Measurements from ENCODE around the gene MIOS.
"Not testable (repeated sequence)": the region's sequence is repeated elsewhere in the genome, so short reads cannot be mapped to it uniquely, and the experiment has no call there.

MIOS gene

DNA sequence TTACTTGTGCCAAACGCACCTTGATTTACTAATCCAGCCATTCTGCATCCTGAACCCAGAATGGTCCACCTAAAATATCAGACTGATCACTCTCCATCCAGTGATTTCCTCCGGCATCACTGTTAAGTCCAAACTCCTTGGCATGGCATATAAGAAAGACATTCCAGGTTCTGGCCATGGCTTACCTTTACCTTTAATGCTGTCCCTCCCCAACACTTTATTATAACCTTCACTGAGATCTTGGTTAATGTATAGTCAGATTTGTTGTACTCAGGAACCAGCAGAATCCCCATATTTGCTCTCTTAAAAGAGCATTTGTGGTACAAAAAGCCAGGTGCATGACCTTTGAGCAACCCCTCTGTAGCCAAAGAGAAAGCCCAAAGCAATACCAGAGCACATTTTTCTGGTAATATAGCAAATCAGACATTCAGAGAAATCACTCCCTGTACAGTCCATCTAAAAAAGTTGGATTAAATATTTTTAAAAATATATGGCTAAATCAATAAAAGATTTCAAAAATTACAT lies 84.1 kb downstream of the MIOS start:
- no peak for DNase-seq

- DNase-seq, result no peak
Measured at GRCh38 chr7:7651479-7651878, 84.8 kb downstream of the MIOS start.

DNA sequence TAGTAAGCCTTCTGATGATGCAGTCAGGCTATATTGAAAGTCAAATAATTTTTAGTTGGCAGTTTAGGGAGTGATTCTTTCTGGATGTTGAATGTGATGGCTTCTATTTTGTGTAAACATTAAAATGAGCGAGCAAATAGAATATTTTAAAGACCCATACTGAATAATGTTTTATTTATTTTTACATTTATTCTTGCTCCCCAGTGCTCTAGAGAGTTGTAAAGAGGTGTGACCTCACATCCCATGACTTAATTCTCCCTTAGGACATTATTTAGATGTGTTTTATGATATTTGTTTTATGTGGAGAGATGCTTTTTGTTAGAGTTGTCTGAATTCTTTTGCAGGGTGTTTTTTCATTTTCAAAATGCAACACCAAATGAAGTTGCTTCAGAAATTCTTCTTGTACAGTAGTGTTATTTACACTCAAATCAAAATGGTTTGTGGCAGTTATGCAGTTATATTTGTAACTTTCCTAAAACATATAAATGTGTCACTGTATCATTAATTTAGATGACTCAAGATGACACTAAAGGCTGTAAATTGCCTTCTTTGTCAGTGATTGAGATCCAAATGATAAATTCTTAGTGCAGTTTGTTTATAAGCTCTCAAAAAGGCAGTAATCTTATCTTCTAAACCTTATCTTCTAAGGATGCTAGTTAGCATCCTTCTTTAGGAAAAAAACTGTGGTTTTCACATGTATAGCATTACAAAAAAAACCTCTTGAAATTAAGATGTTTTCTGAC lies 86.3 kb downstream of the MIOS start:
- DNase-seq, result no peak

DNA sequence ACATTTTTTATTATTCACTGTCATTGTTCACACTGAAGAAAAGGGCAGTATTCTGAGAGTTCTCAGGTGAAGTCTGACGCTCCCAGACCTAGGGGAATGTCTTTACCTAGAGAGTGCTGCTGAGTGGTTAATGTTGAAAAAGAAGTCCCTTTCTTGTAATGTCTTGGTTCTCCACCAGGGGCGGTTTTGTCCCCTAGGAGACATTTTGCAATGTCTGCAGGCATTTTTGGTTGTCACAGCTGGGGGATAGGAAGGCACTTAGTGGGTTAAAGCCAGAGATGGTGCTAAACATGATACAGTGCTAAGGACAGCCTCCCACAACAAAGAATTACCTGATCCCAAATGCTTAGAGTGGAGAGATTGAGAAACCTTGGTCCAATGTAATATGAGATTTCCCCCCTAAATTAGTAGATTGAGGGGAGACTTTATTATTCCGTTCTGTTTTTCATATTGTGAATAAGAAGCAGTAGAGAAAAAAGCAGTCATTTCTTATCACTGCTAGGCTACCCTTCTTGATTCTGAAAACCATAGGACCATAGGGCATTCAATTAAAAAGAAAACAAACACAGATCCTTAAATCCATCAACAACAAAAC lies 87.0 kb downstream of the MIOS start:
- peak in 1 of 5 donors; percentile 25 for DNase-seq

DNA sequence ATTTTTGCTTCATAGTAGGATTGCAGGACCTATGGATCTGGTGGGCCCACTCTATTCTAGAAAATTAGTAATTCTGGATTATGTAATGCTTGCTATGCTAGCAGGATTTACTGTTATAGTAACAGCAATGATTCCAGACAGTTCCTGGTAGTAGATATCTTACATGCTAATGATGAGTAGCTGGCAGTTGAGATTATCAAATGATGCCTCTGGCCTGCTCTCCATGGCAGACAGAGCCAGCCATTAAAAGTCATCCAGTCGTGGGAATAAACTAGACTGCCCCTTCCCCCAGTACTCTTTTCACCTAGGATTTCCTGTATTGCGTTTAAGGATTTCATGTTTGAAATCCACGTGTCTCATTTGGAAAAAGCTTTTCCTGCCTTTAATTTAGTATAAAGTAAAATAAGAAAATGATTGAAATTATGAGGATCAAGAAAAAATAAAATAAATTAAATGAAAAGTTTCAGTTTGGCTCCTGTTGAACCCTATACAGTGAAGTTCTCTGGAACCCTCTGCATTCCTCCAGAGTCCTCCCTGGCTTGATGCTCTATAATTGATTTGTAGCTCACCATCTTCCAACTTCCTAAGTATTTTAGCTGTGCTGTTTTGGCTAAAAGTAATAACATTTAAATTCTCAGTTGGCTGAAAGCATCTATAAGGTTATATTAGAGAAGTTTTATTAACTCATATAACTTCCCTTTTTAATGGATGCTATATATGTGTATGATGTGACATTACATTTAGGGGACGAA lies 88.5 kb downstream of the MIOS start:
- no peak for DNase-seq

DNA sequence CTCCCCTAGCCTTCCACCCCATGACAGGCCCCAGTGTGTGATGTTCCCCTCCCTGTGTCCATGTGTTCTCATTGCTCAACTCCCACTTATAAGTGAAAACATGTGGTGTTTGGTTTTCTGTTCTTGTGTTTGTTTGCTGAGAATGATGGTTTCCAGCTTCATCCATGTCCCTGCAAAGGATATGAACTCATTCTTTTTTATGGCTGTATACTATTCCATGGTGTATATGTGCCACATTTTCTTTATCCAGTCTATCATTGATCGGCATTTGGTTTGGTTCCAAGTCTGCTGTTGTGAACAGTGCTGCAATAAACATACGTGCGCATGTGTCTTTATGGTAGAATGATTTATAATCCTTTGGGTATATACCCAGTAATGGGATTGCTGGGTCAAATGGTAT lies 89.8 kb downstream of the MIOS start:
- DNase-seq, result not testable (repeated sequence)

Data from T-helper 1 cell (primary cell).